MM.1S (cell line): ENCODE results near the gene SMC1B.
A peak's percentile ranks its signal among the peaks of the same experiment; 100 is the strongest.

Experiments
- DNase-seq: peaks from one replicate; pipeline ENCODE4 v3.0.0-alpha.2; 2015
- H2AFZ ChIP-seq: fragments of 300-600 bp; sonication (generic); 2 replicates; pipeline ENCODE4 v1.6.0; 2016; ENCODE audit warnings: antibody characterized with exemption, low read length
- H3F3A ChIP-seq: fragments of 300-600 bp; sonication (generic); 2 replicates; pipeline ENCODE4 v1.6.1; 2016; ENCODE audit warnings: mild to moderate bottlenecking, antibody characterized with exemption, low read length, moderate library complexity, mixed read lengths; ENCODE audit not compliant: insufficient read depth
- H3K27ac ChIP-seq: fragments of 300-600 bp; sonication (generic); 2 replicates; pipeline ENCODE4 v1.5.1; 2016; ENCODE audit warnings: mild to moderate bottlenecking, low read length
- H3K27me3 ChIP-seq: fragments of 300-600 bp; sonication (generic); replicated peaks from 2 replicates; pipeline ENCODE4 v1.6.0; 2016; ENCODE audit warnings: low read length; ENCODE audit not compliant: insufficient read depth
- H3K36me3 ChIP-seq: fragments of 300-600 bp; sonication (generic); replicated peaks from 2 replicates; pipeline ENCODE4 v1.6.1; 2016; ENCODE audit warnings: mild to moderate bottlenecking, low read length, mixed read lengths; ENCODE audit not compliant: insufficient read depth
- H3K4me1 ChIP-seq: fragments of 300-600 bp; sonication (generic); 2 replicates; pipeline ENCODE4 v1.6.1; 2016; ENCODE audit warnings: low read length, mixed read lengths
- H3K4me2 ChIP-seq: fragments of 300-600 bp; sonication (generic); 2 replicates; pipeline ENCODE4 v1.6.0; 2016; ENCODE audit warnings: low read depth, low read length
- H3K4me3 ChIP-seq: fragments of 300-600 bp; sonication (generic); 2 replicates; pipeline ENCODE4 v1.5.1; 2016; ENCODE audit warnings: low read length, mixed read lengths
- H3K79me2 ChIP-seq: fragments of 300-600 bp; sonication (generic); 2 replicates; pipeline ENCODE4 v1.6.1; 2016; ENCODE audit warnings: mixed run types, low read length, mixed read lengths
- H3K9ac ChIP-seq: fragments of 300-600 bp; sonication (generic); 2 replicates; pipeline ENCODE4 v1.6.1; 2016; ENCODE audit warnings: low read length, mixed read lengths
- H3K9me2 ChIP-seq: fragments of 300-600 bp; sonication (generic); replicated peaks from 2 replicates; pipeline ENCODE4 v1.6.1; 2016; ENCODE audit warnings: mild to moderate bottlenecking, low read length, mixed read lengths; ENCODE audit not compliant: insufficient read depth
- H3K9me3 ChIP-seq: fragments of 300-600 bp; sonication (generic); replicated peaks from 2 replicates; pipeline ENCODE4 v1.6.1; 2016; ENCODE audit warnings: mild to moderate bottlenecking, low read length, mixed read lengths; ENCODE audit not compliant: insufficient read depth
- H4K20me1 ChIP-seq: fragments of 300-600 bp; sonication (generic); 2 replicates; pipeline ENCODE4 v1.6.1; 2016; ENCODE audit warnings: mild to moderate bottlenecking, low read length, moderate library complexity, mixed read lengths; ENCODE audit not compliant: insufficient read depth
- EZH2 ChIP-seq: fragments of 300-600 bp; sonication (generic); optimal IDR thresholded peaks from 2 replicates; pipeline ENCODE3; 2017; ENCODE audit warnings: low read depth, mild to moderate bottlenecking, antibody characterized with exemption, low read length, mixed read lengths
- EZH2phosphoT487 ChIP-seq: fragments of 300-600 bp; sonication (generic); IDR thresholded peaks from 2 replicates; pipeline ENCODE4 v1.6.1; 2018; ENCODE audit warnings: antibody characterized with exemption, low read length
- TF ChIP-seq, protein P1 (sequence below): fragments of 300-600 bp; sonication (generic); IDR thresholded peaks from 2 replicates; pipeline ENCODE4 v1.5.1; 2016; ENCODE audit warnings: antibody characterized with exemption, low read length, mixed read lengths

Gene SMC1B

DNA sequence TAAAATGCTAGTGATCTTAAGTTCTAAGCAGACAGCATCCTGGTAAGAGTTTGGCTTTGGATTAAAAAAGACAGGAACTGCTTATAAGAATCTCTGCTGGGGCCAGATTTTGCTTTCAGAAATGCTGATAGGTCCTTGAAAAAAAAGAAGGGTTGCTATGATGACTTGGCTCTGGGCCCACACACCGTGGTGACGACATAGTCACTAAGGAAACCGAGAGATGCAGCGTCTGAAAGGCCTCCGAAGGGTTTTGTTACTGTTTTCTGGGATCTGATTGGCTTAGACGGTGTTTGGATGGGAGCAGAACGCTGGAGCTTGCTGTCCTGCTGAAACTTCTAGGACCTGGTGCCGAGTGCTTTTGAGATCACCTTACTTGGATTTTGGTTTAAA is 95.2 kb downstream of the SMC1B start:
- Histone ChIP-seq H3K4me3 (no peak overlapping the region), H2AFZ (no peak overlapping the region), H3K9me2 (no peaks in the 10 kb centered on the region), H3K4me1 (peaks cover 6% of the 10 kb centered on the region; the same call in 1 of the 2 replicates), H3K27me3 (no peaks in the 10 kb centered on the region), H4K20me1 (no peaks in the 10 kb centered on the region), H3K79me2 (peaks cover 72% of the 10 kb centered on the region), H3K4me2 (peak overlapping the region; percentile 9; the same call in 1 of the 2 replicates), H3K36me3 (no peaks in the 10 kb centered on the region), H3F3A (no peaks in the 10 kb centered on the region), H3K9me3 (no peaks in the 10 kb centered on the region), H3K9ac (peak overlapping the region; percentile 35; the same call in 1 of the 2 replicates), H3K27ac (peak overlapping the region; percentile 62; the same call in 1 of the 2 replicates)
- TF ChIP-seq EZH2 = no peak
- no peak for TF ChIP-seq EZH2phosphoT487
- TF ChIP-seq, protein P1, sequence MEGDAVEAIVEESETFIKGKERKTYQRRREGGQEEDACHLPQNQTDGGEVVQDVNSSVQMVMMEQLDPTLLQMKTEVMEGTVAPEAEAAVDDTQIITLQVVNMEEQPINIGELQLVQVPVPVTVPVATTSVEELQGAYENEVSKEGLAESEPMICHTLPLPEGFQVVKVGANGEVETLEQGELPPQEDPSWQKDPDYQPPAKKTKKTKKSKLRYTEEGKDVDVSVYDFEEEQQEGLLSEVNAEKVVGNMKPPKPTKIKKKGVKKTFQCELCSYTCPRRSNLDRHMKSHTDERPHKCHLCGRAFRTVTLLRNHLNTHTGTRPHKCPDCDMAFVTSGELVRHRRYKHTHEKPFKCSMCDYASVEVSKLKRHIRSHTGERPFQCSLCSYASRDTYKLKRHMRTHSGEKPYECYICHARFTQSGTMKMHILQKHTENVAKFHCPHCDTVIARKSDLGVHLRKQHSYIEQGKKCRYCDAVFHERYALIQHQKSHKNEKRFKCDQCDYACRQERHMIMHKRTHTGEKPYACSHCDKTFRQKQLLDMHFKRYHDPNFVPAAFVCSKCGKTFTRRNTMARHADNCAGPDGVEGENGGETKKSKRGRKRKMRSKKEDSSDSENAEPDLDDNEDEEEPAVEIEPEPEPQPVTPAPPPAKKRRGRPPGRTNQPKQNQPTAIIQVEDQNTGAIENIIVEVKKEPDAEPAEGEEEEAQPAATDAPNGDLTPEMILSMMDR = no peak
- DNase-seq = peak; percentile 34

- DNase-seq = no peak
- Histone ChIP-seq H3F3A (no peaks in the 10 kb centered on the region), H3K36me3 (no peaks in the 10 kb centered on the region), H3K9ac (peak overlapping the region; percentile 35; the same call in 1 of the 2 replicates), H2AFZ (no peak overlapping the region), H3K79me2 (peaks cover 76% of the 10 kb centered on the region), H3K9me2 (no peaks in the 10 kb centered on the region), H3K27ac (peak overlapping the region; percentile 62; the same call in 1 of the 2 replicates), H3K4me3 (no peak overlapping the region), H3K4me1 (peaks cover 6% of the 10 kb centered on the region; the same call in 1 of the 2 replicates), H4K20me1 (no peaks in the 10 kb centered on the region), H3K4me2 (peak overlapping the region; percentile 9; the same call in 1 of the 2 replicates), H3K9me3 (no peaks in the 10 kb centered on the region), H3K27me3 (no peaks in the 10 kb centered on the region)
- no peak for TF ChIP-seq EZH2phosphoT487
- TF ChIP-seq, protein P1 = no peak
- TF ChIP-seq EZH2 = no peak
Observed at GRCh38 chr22:45317551-45318167, 95.7 kb downstream of the SMC1B start.

DNA sequence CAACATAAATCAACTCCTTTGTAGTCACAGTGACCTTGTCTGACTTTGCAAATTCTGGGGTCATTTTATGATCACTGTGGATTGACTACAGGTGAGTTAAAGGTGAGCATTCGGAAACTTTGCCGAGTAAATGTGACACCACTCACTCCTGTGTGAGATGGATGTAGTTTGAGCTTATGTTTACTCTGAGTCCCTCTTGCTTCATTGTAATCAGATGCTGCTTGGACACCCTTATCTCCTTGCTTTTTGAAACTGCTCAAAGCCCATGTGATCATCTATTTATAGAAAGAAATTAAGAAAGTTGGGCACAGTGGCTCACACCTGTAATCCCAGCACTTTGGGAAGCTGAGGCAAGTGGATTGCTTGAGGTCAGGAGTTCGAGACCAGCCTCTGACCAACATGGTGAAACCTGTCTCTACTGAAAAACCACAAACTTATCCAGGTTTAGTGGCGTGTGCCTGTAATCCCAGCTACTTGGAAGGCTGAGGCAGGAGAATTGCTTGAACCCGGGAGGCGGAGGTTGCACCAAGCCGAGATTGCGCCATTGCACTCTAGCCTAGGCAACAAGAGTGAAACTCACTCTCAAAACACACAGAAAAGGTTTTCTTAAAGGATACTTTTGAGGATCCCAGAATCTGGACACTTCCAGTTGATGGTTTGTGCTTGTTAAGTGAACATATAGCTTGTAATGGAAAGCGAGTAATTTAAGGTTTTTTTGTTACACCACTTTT is 96.4 kb downstream of the SMC1B start:
- Histone ChIP-seq H3K36me3 (no peaks in the 10 kb centered on the region), H3K9ac (no peak overlapping the region), H3K27me3 (no peaks in the 10 kb centered on the region), H3K4me3 (no peak overlapping the region), H3K79me2 (peaks cover 79% of the 10 kb centered on the region), H3K4me2 (no peak overlapping the region), H3K27ac (no peak overlapping the region; the same call in 1 of the 2 replicates), H3K4me1 (peaks cover 6% of the 10 kb centered on the region; the same call in 1 of the 2 replicates), H4K20me1 (no peaks in the 10 kb centered on the region), H3K9me2 (no peaks in the 10 kb centered on the region), H3K9me3 (no peaks in the 10 kb centered on the region), H2AFZ (no peak overlapping the region), H3F3A (no peaks in the 10 kb centered on the region)
- no peak for DNase-seq
- TF ChIP-seq EZH2phosphoT487 (no peak), EZH2 (no peak)
- TF ChIP-seq, protein P1 = no peak
